NCI-H526 (cell line): ENCODE measurements around the gene GGCX.
"Not testable (repeated sequence)": the region's sequence is repeated elsewhere in the genome, so short reads cannot be mapped to it uniquely, and the experiment has no call there.

Experiments
- DNase-seq, 2 experiments: peaks; one replicate each; lab custom pipeline; 2025; lab: John Stamatoyannopoulos, UW

The GGCX gene

GRCh38 chr2:85561280-85562212 lies at the start of gene GGCX:
GGCX (minus strand) TSS chr2:85561493; CDS start chr2:85561428, 65 bp downstream.
- peak; percentile 90 to 98 for DNase-seq

- DNase-seq, result no peak
Observed at GRCh38 chr2:85607268-85608215, 46.2 kb upstream of the GGCX start.

GRCh38 chr2:85606116-85606455 lies 44.8 kb upstream of the GGCX start:
- no peak for DNase-seq

- DNase-seq, result no peak
Observed at GRCh38 chr2:85605406-85606115, 44.3 kb upstream of the GGCX start.

- no peak for DNase-seq
Observed at GRCh38 chr2:85604568-85605339, 43.5 kb upstream of the GGCX start.

- DNase-seq, result not testable (repeated sequence)
Observed at GRCh38 chr2:85604133-85604444, 42.8 kb upstream of the GGCX start.

GRCh38 chr2:85602476-85603234 lies 41.4 kb upstream of the GGCX start, which contains the start of gene TMEM150A:
TMEM150A (minus strand) TSS chr2:85602698; CDS start chr2:85601948, 750 bp downstream.
- DNase-seq, result peak; percentile 60 to 96

GRCh38 chr2:85601771-85602475 lies 40.6 kb upstream of the GGCX start:
- DNase-seq, result peak in 1 of 2 experiments; percentile 75

- no peak for DNase-seq
Observed at GRCh38 chr2:85600951-85601770, 39.9 kb upstream of the GGCX start.

- no peak for DNase-seq
Observed at GRCh38 chr2:85600235-85600575, 38.9 kb upstream of the GGCX start.

GRCh38 chr2:85599468-85600234 lies 38.4 kb upstream of the GGCX start:
- DNase-seq, result no peak

- DNase-seq, result no peak
Observed at GRCh38 chr2:85598594-85599340, 37.5 kb upstream of the GGCX start.

- DNase-seq, result no peak
Observed at GRCh38 chr2:85597241-85597640, 35.9 kb upstream of the GGCX start.

- no peak for DNase-seq
Observed at GRCh38 chr2:85596486-85597143, 35.3 kb upstream of the GGCX start.

GRCh38 chr2:85596026-85596333 lies 34.7 kb upstream of the GGCX start:
- no peak for DNase-seq

GRCh38 chr2:85595301-85596025 lies 34.2 kb upstream of the GGCX start, which contains the start of gene RNF181:
RNF181 (plus strand) TSS chr2:85595745; CDS start chr2:85595764, 19 bp downstream.
- peak; percentile 94 to 97 for DNase-seq
